Right atrium auricular region (tissue), 2 donors: ENCODE results near the gene EGFL7. TPM values are rescaled to one million over a fixed set of nuclear protein-coding genes. Genes with fewer than 3 reads are reported as not detected.

Source experiments
- DNase-seq: peaks from one replicate; pipeline ENCODE4 v3.0.0-alpha.2; 2019; ENCODE audit warnings: low spot score
- H3K27ac ChIP-seq, 2 donors: fragments of 200-600 bp; sonication (generic); 1 replicate in 1 of 2; 2 replicates in 1 of 2; pipeline ENCODE4 v1.5.1; 2016 to 2019
- H3K27me3 ChIP-seq, 2 donors: fragments of 200-600 bp; sonication (generic); one replicate each; pipeline versions ENCODE4 v1.5.1 to v1.6.0; 2017 to 2019
- H3K36me3 ChIP-seq: fragments of 200-600 bp; sonication (generic); one replicate; pipeline ENCODE4 v1.5.1; 2016
- H3K4me1 ChIP-seq, 2 donors: fragments of 200-600 bp; sonication (generic); one replicate each; pipeline versions ENCODE4 v1.5.1 to v1.6.0; 2017 to 2019
- H3K4me3 ChIP-seq, 2 donors: fragments of 200-600 bp; sonication (generic); 1 replicate in 1 of 2; 2 replicates in 1 of 2; pipeline ENCODE4 v1.5.1; 2017 to 2019; ENCODE audit warnings: mild to moderate bottlenecking in 1 of 2, moderate library complexity in 1 of 2
- H3K9me3 ChIP-seq, 2 donors: fragments of 200-600 bp; sonication (generic); one replicate each; pipeline ENCODE4 v1.5.1; 2019
- CTCF ChIP-seq, 2 donors: fragments of 200-600 bp; sonication (generic); IDR thresholded peaks; one replicate each; pipeline ENCODE4 v1.5.1; 2019; ENCODE audit warnings: antibody characterized with exemption in 2 of 2
- total RNA-seq, 2 donors: library from RNA; depleted of rRNA; stranded (reverse); fragments of >200 nt; gene quantifications; one replicate each; pipeline ENCODE4 v1.1.0, GENCODE V29; 2016

EGFL7 gene
- total RNA-seq, 2 donors from 2014 or later = 114 to 120 TPM

- H3K9me3 ChIP-seq = no peaks in the 10 kb centered on the region
- no peak overlapping the region for H3K27ac ChIP-seq
- no peaks in the 10 kb centered on the region for H3K36me3 ChIP-seq
- DNase-seq = no peak
- no peak for TF ChIP-seq CTCF (IDR thresholded peaks at IDR 0.05)
- no peak overlapping the region for H3K4me3 ChIP-seq
- no peaks in the 10 kb centered on the region for H3K27me3 ChIP-seq
- peaks cover 0 to 20% of the 10 kb centered on the region in 2 donors for H3K4me1 ChIP-seq
These were observed 35.3 kb downstream of the EGFL7 start for GRCh38 chr9:136697821-136698526.

- Histone ChIP-seq H3K36me3 (no peaks in the 10 kb centered on the region), H3K9me3 (no peaks in the 10 kb centered on the region), H3K4me1 (peaks cover 0 to 13% of the 10 kb centered on the region in 2 donors), H3K27ac (no peak overlapping the region), H3K27me3 (no peaks in the 10 kb centered on the region), H3K4me3 (no peak overlapping the region)
- DNase-seq = no peak
- TF ChIP-seq CTCF (IDR thresholded peaks at IDR 0.05) = no peak
These were observed 36.0 kb downstream of the EGFL7 start for GRCh38 chr9:136698635-136699246.

GRCh38 chr9:136700304-136700703 lies 37.6 kb downstream of the EGFL7 start:
- Histone ChIP-seq H3K36me3 (no peaks in the 10 kb centered on the region), H3K27ac (no peak overlapping the region), H3K4me3 (no peak overlapping the region), H3K4me1 (peaks cover 0 to 1% of the 10 kb centered on the region in 2 donors), H3K9me3 (no peaks in the 10 kb centered on the region), H3K27me3 (no peaks in the 10 kb centered on the region)
- TF ChIP-seq CTCF (IDR thresholded peaks at IDR 0.05) = no peak
- DNase-seq = no peak

- no peak for TF ChIP-seq CTCF (IDR thresholded peaks at IDR 0.05)
- Histone ChIP-seq H3K36me3 (no peaks in the 10 kb centered on the region), H3K9me3 (no peaks in the 10 kb centered on the region), H3K27me3 (no peaks in the 10 kb centered on the region), H3K4me1 (no peaks in the 10 kb centered on the region), H3K27ac (no peak overlapping the region), H3K4me3 (no peak overlapping the region)
- DNase-seq = no peak
These were observed 38.4 kb downstream of the EGFL7 start for GRCh38 chr9:136700959-136701667.

GRCh38 chr9:136701668-136702053 lies 38.9 kb downstream of the EGFL7 start:
- Histone ChIP-seq H3K27ac (no peak overlapping the region), H3K27me3 (no peaks in the 10 kb centered on the region), H3K4me3 (no peak overlapping the region), H3K4me1 (no peaks in the 10 kb centered on the region), H3K9me3 (no peaks in the 10 kb centered on the region), H3K36me3 (no peaks in the 10 kb centered on the region)
- no peak for DNase-seq
- no peak for TF ChIP-seq CTCF (IDR thresholded peaks at IDR 0.05)
